Fibroblast of mammary gland (primary cell): Measurements from ENCODE around the gene RFX7.
A peak's percentile ranks its signal among the peaks of the same experiment; 100 is the strongest.

Experiments
- DNase-seq: peaks from one replicate; pipeline ENCODE4 v3.0.0-alpha.2; 2010; ENCODE audit warnings: low read depth
- H3K4me3 ChIP-seq: 2 replicates; pipeline ENCODE4 v1.5.1; 2011; ENCODE audit warnings: low read depth, mild to moderate bottlenecking, low read length, moderate library complexity; ENCODE audit not compliant: control insufficient read depth
- TF ChIP-seq, protein P1 (sequence below): conservative IDR thresholded peaks from 2 replicates; pipeline ENCODE4 v1.5.1; 2011; ENCODE audit warnings: low read depth, low read length, inconsistent platforms; ENCODE audit not compliant: control insufficient read depth, insufficient read depth

The RFX7 gene

DNA sequence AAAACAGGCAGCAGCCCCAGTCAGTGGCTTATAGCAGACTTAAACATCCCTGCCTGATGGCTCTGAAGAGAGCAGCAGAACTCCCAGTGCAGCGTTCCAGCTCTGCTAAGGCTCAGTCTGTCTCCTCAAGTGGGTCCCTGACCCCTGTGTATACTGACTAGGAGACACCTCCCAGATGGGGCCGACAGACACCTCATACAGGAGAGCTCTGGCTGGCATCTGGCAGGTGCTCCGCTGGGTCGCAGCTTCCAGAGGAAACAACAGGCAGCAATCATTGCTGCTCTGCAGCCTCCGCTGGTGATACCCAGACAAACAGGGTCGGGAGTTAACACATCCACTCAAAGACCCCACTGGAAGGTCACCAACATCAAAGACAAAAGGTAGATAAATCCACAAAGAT, 93.5 kb downstream of the RFX7 start:
- TF ChIP-seq, protein P1, sequence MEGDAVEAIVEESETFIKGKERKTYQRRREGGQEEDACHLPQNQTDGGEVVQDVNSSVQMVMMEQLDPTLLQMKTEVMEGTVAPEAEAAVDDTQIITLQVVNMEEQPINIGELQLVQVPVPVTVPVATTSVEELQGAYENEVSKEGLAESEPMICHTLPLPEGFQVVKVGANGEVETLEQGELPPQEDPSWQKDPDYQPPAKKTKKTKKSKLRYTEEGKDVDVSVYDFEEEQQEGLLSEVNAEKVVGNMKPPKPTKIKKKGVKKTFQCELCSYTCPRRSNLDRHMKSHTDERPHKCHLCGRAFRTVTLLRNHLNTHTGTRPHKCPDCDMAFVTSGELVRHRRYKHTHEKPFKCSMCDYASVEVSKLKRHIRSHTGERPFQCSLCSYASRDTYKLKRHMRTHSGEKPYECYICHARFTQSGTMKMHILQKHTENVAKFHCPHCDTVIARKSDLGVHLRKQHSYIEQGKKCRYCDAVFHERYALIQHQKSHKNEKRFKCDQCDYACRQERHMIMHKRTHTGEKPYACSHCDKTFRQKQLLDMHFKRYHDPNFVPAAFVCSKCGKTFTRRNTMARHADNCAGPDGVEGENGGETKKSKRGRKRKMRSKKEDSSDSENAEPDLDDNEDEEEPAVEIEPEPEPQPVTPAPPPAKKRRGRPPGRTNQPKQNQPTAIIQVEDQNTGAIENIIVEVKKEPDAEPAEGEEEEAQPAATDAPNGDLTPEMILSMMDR = no peak
- DNase-seq = no peak
- no peak overlapping the region for H3K4me3 ChIP-seq

DNA sequence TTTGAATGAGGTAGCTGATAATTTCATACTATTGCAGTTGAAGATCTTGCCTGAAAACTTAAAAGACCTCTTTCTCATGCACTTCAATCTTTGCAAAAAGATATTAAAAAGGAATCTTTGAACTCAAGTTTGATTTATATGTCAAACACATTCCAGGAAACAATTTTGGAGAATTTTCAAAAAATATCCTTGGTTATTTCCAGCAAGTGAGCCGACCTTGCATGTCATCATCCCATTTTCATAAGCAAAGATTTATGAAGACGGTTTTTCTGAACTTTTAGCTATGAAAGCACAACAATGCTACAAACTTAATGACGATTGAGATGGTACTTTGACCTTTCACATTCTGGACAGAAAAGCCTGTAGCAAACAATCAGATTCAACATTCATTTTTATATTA, 95.6 kb downstream of the RFX7 start:
- no peak overlapping the region for H3K4me3 ChIP-seq
- no peak for DNase-seq
- TF ChIP-seq, protein P1 = no peak

DNA sequence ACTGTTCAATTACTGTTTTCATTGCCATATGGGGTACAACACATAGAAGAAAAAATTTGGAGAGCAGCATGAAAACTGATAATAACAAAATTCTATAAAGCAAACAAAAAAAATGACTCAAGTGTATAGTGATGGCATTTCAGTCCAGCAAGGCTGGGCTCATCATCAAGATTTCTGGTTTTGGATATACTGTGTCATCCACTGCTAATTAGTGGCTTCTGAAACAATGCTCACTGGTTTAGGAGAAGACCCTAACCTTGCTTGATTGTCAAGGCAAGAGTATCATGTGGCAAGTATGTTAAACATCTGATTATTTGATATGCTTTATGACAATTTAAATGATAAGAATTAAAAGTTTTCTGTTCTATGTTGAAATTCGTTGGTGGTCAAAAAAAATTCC, 96.9 kb downstream of the RFX7 start:
- TF ChIP-seq, protein P1 = no peak
- H3K4me3 ChIP-seq = no peak overlapping the region
- peak; percentile 19 for DNase-seq

DNA sequence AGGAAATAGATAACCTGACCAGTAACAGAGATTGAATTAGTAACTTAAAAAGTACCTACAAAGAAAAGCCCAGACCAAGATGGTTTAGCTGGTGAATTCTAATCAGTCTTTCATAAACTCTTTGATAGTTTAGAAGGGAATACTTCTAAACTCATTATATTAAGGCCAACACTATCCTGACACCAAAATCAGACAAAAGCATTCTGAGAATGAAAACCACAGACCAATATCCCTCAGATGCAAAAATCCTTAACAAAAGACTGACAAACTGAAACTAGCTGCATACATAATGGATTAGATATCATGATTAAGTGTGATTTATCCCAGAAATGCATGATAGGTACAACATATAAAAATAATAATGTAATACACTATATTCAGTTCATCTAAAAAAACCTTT, 115.6 kb downstream of the RFX7 start:
- TF ChIP-seq, protein P1 = no peak
- H3K4me3 ChIP-seq = no peak overlapping the region
- no peak for DNase-seq

DNA sequence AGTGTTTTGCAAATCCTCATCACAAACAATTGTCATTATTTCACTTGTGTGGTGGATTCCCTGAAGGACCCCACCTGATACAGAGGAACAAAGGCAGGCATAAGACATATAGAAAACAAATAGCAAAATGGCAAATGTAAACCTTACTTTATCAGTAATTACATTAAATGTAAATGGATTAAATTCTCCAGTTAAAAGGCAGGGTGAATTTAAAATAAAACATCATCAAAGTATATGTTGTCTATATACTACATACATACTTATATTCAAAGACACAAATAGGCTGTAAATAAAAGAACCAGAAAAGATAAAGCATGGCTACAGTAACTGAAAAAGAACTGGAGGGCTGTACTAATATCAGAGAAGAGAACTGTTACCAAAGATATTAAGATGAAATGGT, 117.3 kb downstream of the RFX7 start:
- no peak overlapping the region for H3K4me3 ChIP-seq
- DNase-seq = no peak
- TF ChIP-seq, protein P1 = no peak

DNA sequence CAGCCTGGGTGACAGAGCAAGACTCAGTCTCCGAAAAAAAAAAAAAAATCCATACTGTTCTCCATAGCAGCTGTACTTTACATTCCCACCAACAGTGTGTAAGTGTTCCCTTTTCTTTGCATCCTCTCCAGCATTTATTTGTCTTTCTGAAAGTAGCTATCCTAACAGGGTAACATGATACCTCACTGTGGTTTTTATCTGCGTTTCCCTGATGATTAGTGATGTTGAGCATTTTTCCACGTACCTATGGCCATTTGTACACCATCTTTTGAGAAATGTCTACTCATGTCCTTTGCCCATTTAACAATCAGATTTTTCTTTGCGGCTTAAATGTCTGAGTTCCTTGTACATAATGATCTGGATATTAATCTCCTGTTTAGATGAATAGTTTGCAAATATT, 119.3 kb downstream of the RFX7 start:
- no peak for DNase-seq
- H3K4me3 ChIP-seq = no peak overlapping the region
- TF ChIP-seq, protein P1 = no peak

DNA sequence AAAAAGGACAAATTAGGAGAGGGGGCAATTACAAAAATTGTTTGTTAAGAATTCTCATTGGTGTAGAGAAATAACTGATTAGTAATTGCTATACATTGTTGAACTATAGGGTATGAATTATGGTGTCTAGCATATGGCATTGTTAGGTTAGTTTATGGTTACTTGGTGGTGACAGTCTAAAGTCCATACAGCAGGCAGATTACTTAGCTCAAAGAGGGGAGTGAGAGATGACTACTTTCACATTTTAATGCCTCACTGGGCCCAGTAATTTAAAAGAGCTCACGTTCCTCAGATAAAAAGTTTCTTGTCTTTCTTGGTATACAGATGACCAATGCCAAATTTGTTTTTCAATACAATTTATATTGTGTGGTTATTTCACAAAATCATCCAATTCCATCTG, 137.8 kb downstream of the RFX7 start:
- H3K4me3 ChIP-seq = no peak overlapping the region
- DNase-seq = no peak
- TF ChIP-seq, protein P1 = no peak
